ENCODE results near the gene TSPYL4.
"Not testable (repeated sequence)": the region's sequence is repeated elsewhere in the genome, so short reads cannot be mapped to it uniquely, and the experiment has no call there.

TSPYL4 gene

GRCh38 chr6:116253505-116254296 lies at the start of gene TSPYL4:
TSPYL4 (minus strand) TSS chr6:116254075; CDS start chr6:116254008, 67 bp downstream.
- DNase-seq: peak; percentile 44

DNA sequence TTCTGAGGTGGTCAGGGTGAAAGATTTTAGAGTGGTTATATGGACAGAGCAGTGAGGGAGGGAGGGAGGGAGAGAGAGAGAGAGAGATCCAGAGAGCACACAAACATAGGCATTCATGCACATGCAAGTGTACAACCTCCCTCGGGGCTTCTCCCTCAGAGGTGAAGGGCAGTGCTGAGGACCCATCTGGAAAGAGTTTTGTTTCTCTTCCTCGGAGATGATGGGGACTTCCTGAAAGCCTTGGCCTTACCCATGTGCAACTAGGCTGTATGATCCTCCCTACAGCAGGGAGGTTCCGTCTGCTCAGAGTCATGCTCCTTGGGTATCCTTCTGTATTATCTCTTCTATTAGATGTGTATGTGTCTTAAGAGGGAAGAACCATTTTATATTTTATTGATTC lies 47.2 kb upstream of the TSPYL4 start:
- DNase-seq: no peak

- DNase-seq: no peak
These were observed 46.7 kb upstream of the TSPYL4 start for GRCh38 chr6:116300566-116300965.

DNA sequence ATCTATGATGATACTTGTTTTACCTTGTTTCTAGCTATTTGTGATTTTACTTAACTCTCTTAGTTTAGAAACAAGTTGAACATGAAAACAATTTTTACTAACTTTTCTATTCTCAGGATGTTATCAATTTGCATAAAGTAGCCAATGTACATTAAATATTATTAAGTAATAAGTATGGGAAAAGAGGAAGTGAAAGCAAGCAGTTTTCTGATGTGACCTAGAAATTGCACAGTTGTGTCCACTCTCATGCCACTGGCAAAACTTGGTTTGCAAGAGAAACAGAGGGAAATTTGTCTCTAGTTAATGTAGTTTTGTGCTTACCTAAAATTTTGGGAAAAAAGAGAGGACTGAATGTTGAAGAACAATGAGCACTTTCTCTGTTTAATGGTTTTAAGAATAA lies 45.1 kb upstream of the TSPYL4 start:
- no peak for DNase-seq

DNA sequence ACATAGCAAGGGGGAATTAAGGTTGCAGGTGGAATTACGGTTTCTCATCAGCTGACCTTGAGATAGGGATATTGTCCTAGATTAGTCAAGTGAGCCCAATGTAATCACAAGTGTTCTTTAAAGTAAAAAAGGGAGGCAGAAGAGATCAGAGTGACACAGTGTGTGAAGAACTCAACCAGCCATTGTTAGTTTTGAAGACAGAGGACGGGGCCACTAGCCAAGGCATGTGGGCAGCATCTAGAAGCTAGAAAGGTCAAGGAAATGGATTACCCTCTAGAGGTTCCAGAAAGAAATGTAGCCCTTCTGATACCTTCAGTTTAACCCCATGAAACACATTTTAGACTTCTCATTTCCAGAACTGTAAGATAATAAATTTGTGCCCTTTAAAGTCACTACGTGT lies 44.4 kb upstream of the TSPYL4 start:
- DNase-seq: no peak

GRCh38 chr6:116292553-116292952 lies 38.7 kb upstream of the TSPYL4 start:
- no peak for DNase-seq

DNA sequence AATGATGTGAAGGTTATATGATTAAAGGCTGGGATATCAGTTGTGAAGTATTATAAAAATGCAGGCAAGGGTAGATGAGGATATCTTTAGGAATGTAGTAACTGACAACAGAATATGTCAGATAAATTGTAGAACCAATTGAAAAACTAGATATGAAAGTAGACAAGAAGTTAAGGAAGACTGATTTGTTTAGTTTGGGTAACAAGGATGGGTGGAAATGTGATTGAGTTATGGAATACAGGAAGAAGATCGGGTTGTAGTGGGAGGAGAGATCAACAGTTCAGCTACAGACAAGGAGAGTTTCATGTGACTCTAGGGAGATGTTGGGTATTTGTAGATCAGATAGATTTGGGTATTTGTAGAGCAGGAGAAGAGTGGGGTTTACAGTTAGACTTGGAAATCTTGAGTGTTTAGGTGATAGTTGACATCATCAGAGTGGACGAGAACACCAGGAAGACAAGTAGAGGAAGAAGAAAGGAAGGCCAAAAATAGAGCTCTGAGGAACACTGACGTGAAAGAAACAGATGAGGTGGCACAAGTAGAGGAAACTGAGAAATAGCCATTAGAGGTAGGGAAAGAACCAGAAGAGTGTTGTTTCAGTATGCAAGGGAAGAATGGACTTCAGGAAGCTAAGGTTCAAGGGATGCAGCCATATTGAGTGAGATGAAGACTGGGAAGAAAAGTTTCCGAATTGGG lies 38.0 kb upstream of the TSPYL4 start:
- no peak for DNase-seq

DNA sequence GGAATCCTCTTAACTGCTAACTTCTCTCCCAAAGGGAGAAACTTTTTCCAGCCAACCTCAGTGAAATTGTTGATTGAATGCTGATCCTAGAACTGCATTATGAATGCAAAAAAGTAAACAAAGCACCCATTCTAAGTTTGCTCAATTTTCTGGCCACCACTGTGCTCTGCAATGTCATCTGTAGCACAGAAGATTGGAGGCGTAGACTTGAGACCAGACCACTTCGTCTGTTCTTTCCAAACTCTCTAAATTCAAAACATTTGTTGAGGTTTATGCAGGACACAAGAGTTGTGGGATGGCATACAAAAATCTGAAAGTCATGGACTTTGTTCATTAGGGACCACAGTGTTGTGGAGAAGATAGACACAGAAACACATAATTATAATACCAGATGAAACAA lies 36.9 kb upstream of the TSPYL4 start:
- DNase-seq: no peak

DNA sequence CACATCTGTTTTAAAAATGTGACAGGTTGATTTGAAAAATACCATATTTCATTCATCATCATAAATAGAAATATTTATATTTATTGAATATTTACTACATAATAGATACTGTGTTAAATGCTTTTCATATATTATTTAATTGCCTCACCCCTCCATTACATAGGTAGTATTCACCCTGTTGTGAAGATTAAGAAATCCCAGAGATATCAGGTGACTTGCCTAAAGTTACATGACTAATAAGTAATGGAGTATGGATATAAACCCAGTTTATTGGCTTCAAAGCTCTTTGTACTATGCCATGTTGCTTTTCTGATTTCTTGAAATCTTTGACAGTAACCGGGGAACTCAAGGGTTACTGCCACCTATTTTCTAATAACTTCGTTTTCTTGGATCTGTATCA lies 36.0 kb upstream of the TSPYL4 start:
- no peak for DNase-seq

DNA sequence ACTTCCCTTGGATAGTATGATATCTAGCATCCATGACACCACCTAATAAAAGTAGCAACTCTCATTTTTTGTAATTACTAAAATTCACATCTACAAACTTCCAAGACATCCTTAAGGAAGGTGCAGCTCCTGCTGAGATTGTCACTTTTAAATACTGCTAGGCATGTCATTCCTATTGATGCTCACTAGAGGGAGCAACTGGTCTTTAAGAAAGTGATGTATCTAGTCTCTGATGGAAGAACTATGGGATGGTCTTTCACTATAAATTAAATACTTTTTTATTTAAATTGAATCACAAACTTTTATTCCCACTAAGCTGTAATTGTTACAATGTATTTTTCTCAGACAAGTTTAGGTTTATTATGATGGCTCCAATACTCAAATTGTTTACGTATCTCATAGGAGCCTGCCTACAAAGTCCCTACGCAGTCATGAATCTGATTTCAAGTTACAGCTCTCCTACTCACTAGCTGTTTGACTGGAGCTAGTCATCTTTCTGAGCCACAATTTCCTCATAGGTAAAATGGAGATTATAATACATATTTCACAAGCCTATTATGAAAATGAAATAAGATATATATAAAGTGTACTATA lies 33.9 kb upstream of the TSPYL4 start:
- no peak for DNase-seq

GRCh38 chr6:116286773-116287358 lies 33.0 kb upstream of the TSPYL4 start:
- DNase-seq: no peak

DNA sequence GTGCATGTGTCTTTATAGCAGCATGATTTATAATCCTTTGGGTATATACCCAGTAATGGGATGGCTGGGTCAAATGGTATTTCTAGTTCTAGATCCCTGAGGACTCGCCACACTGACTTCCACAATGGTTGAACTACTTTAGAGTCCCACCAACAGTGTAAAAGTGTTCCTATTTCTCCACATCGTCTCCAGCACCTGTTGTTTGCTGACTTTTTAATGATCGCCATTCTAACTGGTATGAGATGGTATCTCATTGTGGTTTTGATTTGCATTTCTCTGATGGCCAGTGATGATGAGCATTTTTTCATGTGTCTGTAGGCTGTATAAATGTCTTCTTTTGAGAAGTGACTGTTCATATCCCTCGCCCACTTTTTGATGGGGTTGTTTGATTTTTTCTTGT lies 31.1 kb upstream of the TSPYL4 start:
- DNase-seq: not testable (repeated sequence)

DNA sequence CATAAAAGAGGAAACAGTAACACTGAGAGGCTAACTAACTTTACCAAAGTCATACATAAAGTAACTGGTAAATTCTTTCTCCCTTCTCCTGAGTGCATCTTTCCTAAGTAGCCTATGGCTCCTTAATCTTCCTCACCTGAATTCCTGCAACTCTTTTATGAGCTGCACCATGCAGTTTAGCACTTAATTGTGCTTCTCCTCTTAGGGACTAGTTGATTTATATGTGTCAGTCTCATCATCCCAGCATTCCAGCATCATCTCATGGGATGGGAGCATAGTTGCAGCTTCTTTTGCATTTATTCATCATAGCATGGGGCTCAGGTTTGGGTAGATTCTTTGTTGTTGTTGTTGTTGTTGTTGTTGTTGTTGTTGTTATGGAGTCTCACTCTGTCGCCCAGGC lies 29.3 kb upstream of the TSPYL4 start:
- DNase-seq: no peak

DNA sequence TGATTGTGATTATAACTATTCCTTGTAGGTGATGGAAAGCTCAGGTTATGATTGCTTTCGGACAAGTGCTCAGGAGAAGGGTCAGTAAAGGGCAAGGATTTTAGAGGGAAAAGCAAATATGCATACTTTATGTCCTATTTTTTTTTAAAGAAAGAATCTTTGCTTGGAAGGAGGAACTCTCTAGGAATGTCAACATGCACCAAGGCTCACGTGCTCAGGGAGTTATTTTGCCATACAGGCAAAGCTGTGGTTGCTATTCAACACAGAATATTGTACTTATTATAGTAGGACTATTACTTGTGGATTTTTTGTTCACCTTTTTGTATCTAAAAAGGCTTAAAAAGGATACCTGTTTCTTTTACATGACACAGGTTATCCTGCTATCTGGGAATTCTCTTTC lies 28.8 kb upstream of the TSPYL4 start:
- DNase-seq: no peak

GRCh38 chr6:116280933-116281316 lies 27.1 kb upstream of the TSPYL4 start:
- no peak for DNase-seq

DNA sequence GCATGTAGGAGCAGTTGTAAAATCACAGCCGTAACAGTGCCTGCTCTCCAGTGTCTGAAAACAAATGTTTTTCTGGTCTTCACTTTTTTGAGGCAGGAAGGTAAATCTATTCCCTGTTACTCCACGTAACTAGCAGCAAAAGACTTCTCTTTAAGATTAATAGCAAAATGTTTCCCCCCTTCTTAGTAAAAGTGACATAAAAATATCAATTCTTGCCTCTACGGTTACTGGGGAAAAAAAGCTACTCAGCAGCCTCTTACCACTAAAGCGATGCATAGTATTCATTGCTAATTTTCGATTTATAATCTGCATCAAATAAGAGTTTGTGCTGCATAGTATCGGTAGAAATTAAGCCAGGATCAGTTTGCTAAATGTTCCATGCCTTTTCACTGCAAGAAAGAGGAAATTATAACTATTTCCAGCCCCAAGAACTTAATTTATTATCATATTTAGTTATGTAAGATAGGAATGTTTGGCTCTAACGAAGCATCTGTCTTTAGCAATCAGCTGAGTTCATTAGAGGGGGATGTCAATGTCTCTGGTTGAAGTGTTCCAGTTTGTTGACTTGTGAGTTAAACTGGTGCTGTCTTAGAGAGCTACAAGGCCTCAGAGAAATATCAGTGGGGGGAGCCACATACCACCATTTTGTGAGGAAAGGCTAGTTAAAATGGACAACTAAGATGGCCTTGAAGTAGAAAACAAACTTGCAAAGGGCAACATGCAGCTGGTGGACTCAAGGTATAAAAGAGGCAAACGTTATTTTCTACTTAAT lies 26.5 kb upstream of the TSPYL4 start:
- DNase-seq: no peak

DNA sequence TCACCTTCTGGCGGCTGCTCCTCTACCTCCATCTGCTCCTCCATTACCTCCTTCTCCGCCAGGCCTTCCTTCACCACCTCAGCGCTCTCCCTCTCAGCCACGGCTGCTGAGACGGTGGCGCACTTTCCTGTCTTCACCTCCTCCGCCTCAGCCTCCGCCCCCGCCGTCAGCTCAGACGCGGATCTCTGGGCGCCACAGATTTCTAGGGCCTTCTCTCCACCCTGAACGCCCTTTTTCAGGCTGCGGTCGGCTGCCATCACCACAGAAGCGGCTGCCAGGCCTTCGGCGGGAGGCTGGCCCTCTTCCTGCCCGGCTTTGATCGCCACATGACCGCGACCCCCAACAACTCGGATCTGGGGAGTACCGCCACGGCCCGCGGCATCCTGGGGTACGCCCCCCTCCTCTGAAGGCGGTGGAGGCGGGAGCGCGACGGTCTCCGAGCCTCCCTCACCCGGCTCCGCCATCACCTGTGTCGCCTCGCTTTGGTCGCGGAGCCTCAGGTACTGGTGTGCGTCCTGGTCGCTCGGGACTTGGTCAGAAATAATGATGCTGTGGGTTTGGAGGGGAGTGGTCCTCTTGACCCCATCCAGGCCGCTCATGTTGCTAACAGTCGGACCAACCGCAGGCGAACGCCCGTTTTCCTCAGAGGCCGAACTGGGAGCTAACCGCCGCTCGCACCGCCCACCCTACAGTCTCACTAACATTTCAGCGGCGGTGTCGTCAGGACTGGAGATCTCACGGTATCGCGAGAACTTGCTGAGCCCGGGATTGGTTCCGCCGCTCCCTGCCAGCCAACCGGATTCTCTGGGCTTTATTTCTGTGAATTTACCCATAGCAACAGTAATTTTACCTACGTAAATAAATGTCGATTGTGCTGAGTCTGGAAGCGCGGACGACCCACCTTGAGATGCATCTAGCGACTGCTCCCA lies 25.6 kb upstream of the TSPYL4 start, which contains the start of gene TSPYL1:
Gene TSPYL1, minus strand, starts transcription at position 699 of the 929 bp plus-strand sequence. Its CDS starts 100 bp downstream, at position 599.
- peak; percentile 79 for DNase-seq

GRCh38 chr6:116278854-116279231 lies 25.0 kb upstream of the TSPYL4 start:
- DNase-seq: no peak

GRCh38 chr6:116278481-116278829 lies 24.6 kb upstream of the TSPYL4 start:
- no peak for DNase-seq

DNA sequence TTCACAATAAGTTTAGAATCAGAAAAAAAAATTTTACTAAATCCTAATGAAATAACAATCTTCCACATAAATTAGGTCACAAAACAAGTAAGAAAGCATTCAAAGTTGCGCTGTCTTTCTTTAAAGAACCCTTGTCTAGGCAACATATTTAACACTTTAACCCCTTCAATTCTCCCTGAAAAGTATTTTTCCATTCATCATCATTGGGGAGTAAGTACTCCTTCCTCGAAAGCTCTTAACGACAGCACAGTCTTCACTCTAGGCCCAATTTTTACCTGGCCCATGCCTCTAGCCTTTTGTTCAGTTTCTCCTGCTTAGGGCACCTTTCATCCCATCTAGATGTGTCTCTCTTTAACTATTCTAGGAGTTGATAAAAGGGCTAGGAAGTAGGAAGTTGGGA lies 23.2 kb upstream of the TSPYL4 start:
- DNase-seq: no peak

DNA sequence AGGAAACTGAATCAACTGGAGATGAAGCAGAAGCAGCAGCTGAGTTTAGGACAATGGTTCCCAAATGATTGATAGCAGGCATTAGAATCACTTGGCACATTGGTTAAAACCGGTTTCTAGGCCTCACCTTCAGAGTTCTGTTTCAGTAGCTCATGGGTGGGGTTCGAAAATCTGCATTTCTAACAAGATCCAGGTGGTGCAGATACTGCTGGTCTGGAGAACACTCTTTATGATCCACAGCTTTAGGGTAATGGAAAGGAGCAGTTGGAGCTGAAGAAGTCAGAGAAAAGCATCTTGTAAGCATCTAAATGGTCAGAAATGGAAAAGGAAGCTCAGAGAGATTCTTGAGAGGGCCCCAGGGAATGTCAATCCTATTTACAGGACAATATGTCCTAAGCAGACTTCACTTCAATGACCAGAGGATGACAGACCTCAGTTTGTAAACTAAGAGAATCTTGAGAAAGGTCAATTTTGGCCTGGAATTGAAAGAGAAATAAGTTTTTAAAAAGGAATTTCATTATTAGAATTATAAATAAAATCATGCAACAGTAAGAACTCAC lies 17.4 kb upstream of the TSPYL4 start:
- no peak for DNase-seq
